Esophagus muscularis mucosa (tissue), 4 donors: ENCODE data around the gene TMEM38B. TPM values are rescaled to one million over a fixed set of nuclear protein-coding genes. Genes with fewer than 3 reads are reported as not detected.

Experiments
- DNase-seq: peaks from one replicate; pipeline ENCODE4 v3.0.0-alpha.2; 2017; ENCODE audit errors: extremely low spot score
- H3K27ac ChIP-seq, 4 donors: fragments of 200-600 bp; sonication (generic); replicated peaks in 1 of 4; 1 replicate in 3 of 4; 2 replicates in 1 of 4; pipeline ENCODE4 v1.5.1; 2016 to 2019; ENCODE audit warnings: mild to moderate bottlenecking in 1 of 4
- H3K27me3 ChIP-seq, 4 donors: fragments of 200-600 bp; sonication (generic); one replicate each; pipeline versions ENCODE4 v1.5.1 to v1.6.0; 2016 to 2019
- H3K36me3 ChIP-seq, 4 donors: fragments of 200-600 bp; sonication (generic); one replicate each; pipeline ENCODE4 v1.5.1; 2016 to 2019
- H3K4me1 ChIP-seq, 4 donors: fragments of 200-600 bp; sonication (generic); one replicate each; pipeline ENCODE4 v1.5.1; 2016 to 2019
- H3K4me3 ChIP-seq, 4 donors: fragments of 200-600 bp; sonication (generic); 1 replicate in 2 of 4; 2 replicates in 2 of 4; pipeline ENCODE4 v1.5.1; 2016 to 2019; ENCODE audit warnings: mild to moderate bottlenecking in 4 of 4, moderate library complexity in 1 of 4
- H3K9me3 ChIP-seq, 4 donors: fragments of 200-600 bp; sonication (generic); 1 replicate in 3 of 4; 2 replicates in 1 of 4; pipeline ENCODE4 v1.5.1; 2016 to 2019
- CTCF ChIP-seq, 3 experiments: fragments of 200-600 bp in 2 of 3; fragments of 450-650 bp in 1 of 3; sonication (generic) in 2 of 3; IDR thresholded peaks; one replicate each; pipeline ENCODE4 v1.5.1; 2017 to 2019; ENCODE audit warnings: antibody characterized with exemption in 3 of 3, mild to moderate bottlenecking in 2 of 3, moderate library complexity in 1 of 3
- EP300 ChIP-seq: sonication (generic); formaldehyde crosslinking; IDR thresholded peaks from one replicate; pipeline ENCODE4 v1.6.1; 2017; ENCODE audit warnings: antibody characterized with exemption
- POLR2A ChIP-seq: fragments of 450-650 bp; IDR thresholded peaks from one replicate; pipeline ENCODE4 v1.6.1; 2017; ENCODE audit warnings: antibody characterized with exemption, moderate library complexity, mild to moderate bottlenecking, low read depth
- POLR2AphosphoS5 ChIP-seq, 2 donors: sonication (generic); formaldehyde crosslinking; IDR thresholded peaks; one replicate each; pipeline ENCODE4 v1.6.1; 2017; ENCODE audit warnings: antibody characterized with exemption in 2 of 2
- WGBS: methylation state at CpG from one replicate; pipeline ENCODE4 v1.1.5; 2018; 5-methylcytosine and 5-hydroxymethylcytosine counted together
- intact Hi-C: fragments of 100-400 bp; cut with DNase I; formaldehyde crosslinking; loops from one replicate; pipeline ENCODE4 v1.15.1; 2023
- total RNA-seq, 4 donors: library from RNA; depleted of rRNA; stranded (reverse); fragments of >200 nt; gene quantifications; one replicate each; pipeline versions ENCODE4 v1.1.0 to v1.2.1, GENCODE V29; 2016

The TMEM38B gene
- total RNA-seq, 4 donors from 2014 or later: 8.0 to 15.1 (median 11.9) TPM

DNA sequence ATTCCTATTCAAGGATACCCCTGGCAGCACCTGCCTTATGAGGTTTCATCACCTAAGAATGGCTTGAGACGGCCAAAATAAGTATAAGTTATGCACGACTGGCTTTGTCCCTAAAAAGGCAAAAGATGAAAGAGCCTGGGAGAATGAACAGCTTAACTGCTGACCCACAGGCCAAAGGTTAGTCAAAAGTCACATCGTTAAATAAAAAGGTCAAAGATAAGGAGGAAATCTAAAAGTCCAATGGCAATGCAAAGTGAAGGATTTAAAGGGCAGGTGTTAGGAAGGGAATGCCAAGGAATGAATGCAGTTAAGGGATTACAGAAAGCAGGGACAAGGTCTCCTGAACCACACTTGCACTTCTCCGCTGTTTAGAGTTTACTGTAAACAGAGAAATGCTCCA is 26.5 kb upstream of the TMEM38B start:
- 52% methylated on average over 4 of the region's 4 CpGs for WGBS

DNA sequence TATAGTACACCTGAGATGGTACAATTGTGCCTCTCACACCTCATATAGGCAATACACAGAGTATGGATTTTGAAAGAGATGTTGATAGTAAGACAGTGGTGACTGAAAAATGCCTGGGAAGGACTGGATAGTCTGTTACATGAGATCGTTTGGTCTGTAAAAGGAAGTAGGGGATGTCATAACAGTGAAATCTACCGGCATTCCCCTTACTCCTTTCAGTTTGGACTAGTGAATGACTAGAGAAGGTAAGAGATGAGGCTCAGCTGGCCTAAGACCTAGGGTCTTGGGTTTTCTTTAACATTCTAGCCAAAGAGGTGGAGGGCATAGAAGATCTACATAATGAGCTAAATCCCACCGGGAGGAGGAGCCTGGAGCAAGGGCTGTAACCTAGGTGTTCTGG is 24.0 kb upstream of the TMEM38B start:
- WGBS: 80% methylated on average over 3 of the region's 3 CpGs
- no peak overlapping the region for H3K27ac ChIP-seq
- TF ChIP-seq POLR2AphosphoS5 (IDR thresholded peaks at IDR 0.05): no peak
- no peak for TF ChIP-seq CTCF (IDR thresholded peaks at IDR 0.05)
- TF ChIP-seq POLR2A: no peak
- no peak for TF ChIP-seq EP300
- DNase-seq: no peak
- H3K27me3 ChIP-seq: no peaks in the 10 kb centered on the region
- no peaks in the 10 kb centered on the region for H3K9me3 ChIP-seq
- intact Hi-C loops: no loop called here
- no peaks in the 10 kb centered on the region for H3K36me3 ChIP-seq
- H3K4me3 ChIP-seq: no peak overlapping the region
- no peaks in the 10 kb centered on the region for H3K4me1 ChIP-seq

More for the DNA sequence above, 26.5 kb upstream of the TMEM38B start:
- H3K4me3 ChIP-seq: no peak overlapping the region
- no peak for DNase-seq
- no peak for TF ChIP-seq POLR2AphosphoS5 (IDR thresholded peaks at IDR 0.05)
- TF ChIP-seq CTCF (IDR thresholded peaks at IDR 0.05): no peak
- TF ChIP-seq POLR2A: no peak
- TF ChIP-seq EP300: no peak
- no peaks in the 10 kb centered on the region for H3K36me3 ChIP-seq
- no peak overlapping the region for H3K27ac ChIP-seq
- H3K27me3 ChIP-seq: no peaks in the 10 kb centered on the region
- no peaks in the 10 kb centered on the region for H3K9me3 ChIP-seq
- intact Hi-C loops: no loop called here
- no peaks in the 10 kb centered on the region for H3K4me1 ChIP-seq

GRCh38 chr9:105670775-105671174 is 23.6 kb upstream of the TMEM38B start:
- DNase-seq: no peak
- Histone ChIP-seq H3K27me3 (no peaks in the 10 kb centered on the region), H3K27ac (no peak overlapping the region), H3K4me1 (no peaks in the 10 kb centered on the region), H3K9me3 (no peaks in the 10 kb centered on the region), H3K36me3 (no peaks in the 10 kb centered on the region), H3K4me3 (no peak overlapping the region)
- TF ChIP-seq POLR2AphosphoS5 (IDR thresholded peaks at IDR 0.05) (no peak), EP300 (no peak), POLR2A (no peak), CTCF (IDR thresholded peaks at IDR 0.05) (no peak)
- 81% methylated on average over 3 of the region's 3 CpGs for WGBS
- intact Hi-C loops: no loop called here

- Histone ChIP-seq H3K27me3 (no peaks in the 10 kb centered on the region), H3K9me3 (no peaks in the 10 kb centered on the region), H3K27ac (no peak overlapping the region), H3K4me3 (no peak overlapping the region), H3K4me1 (no peaks in the 10 kb centered on the region), H3K36me3 (no peaks in the 10 kb centered on the region)
- WGBS: 55% methylated on average over 3 of the region's 3 CpGs
- DNase-seq: peak; percentile 55
- intact Hi-C loops: no loop called here
- TF ChIP-seq POLR2AphosphoS5 (IDR thresholded peaks at IDR 0.05) (no peak), POLR2A (no peak), CTCF (IDR thresholded peaks at IDR 0.05) (no peak), EP300 (no peak)
Observed at GRCh38 chr9:105672711-105673234, 21.6 kb upstream of the TMEM38B start.

DNA sequence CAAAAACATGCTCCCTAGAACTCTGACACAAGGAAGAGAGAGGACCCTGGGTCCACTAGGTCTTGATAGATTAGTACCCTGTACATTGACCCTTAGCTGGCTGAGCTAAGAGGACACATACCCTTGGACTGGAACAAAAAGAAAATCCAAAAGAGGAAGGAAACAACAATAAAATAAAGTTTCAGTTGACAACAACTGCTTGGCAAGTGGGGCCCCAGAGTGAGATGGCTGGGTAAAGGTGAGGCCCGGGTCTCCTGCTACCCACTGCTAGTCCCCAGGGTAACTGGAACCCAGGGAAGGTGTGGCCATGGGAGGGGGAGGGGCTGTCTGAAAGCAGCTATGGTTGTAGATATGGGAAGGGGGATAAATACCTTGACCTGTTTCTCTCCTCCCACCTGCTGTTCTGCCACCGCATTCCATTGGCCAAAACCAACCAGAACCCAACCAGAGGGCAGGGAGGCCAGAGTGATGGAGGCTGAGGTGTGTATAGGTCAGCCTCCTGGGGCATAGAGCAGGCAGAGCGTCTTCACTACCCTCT is 20.4 kb upstream of the TMEM38B start:
- intact Hi-C loops: no loop called here
- WGBS: 66% methylated on average over 3 of the region's 3 CpGs
- no peaks in the 10 kb centered on the region for H3K27me3 ChIP-seq

More for the DNA sequence above, 20.4 kb upstream of the TMEM38B start:
- no peak for TF ChIP-seq POLR2AphosphoS5 (IDR thresholded peaks at IDR 0.05)
- no peak for TF ChIP-seq POLR2A
- TF ChIP-seq CTCF (IDR thresholded peaks at IDR 0.05): no peak
- no peak for TF ChIP-seq EP300
- Histone ChIP-seq H3K27ac (no peak overlapping the region), H3K36me3 (no peaks in the 10 kb centered on the region), H3K9me3 (no peaks in the 10 kb centered on the region), H3K4me1 (no peaks in the 10 kb centered on the region), H3K4me3 (no peak overlapping the region)
- peak; percentile 39 for DNase-seq
